ENCODE measurements around the gene EGR1. TPM values are rescaled to one million over a fixed set of nuclear protein-coding genes. Genes with fewer than 3 reads are reported as not detected.

EGR1 gene
- polyA plus RNA-seq, 1 donor from 2014 or later, result 15.6 TPM

DNA sequence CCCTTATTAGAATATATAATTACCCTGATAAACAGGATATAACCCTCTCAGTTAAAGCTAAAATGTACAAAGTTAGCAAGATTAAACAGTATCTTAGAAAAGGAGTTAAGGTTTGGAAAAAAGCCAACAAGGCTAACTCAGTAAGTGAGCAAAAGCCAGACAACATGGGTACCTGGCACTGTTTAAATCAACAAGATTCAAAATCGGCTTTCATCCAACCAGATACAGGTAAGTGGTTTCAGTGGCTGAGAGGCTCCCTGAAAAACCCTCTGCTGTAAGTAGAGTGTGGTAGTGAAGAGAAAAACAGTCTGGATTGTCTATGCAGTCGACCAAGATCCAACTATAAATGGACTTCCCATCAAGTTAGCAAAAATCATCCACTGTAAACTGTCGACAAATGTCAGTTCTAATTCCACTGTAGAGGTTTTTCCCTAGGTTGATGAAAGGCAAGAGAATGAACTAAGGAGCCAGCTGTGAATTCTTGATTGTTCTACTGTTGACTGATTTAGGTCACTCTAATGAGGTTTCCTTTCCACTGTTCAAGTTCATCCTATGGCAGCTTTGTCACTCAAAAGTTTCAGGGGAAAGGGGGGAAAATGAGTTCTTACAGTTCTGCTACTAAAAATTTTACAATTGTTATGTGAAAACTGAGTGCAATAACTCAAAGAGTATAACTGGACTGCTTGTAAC, 50.4 kb downstream of the EGR1 start:
- Histone ChIP-seq H3K27me3 (ENCODE audit: insufficient read depth, low read depth, low read length) (no peaks in the 10 kb centered on the region), H3K4me3 (ENCODE audit: low read length) (no peak overlapping the region), H3K9me3 (ENCODE audit: low read length) (no peaks in the 10 kb centered on the region), H3K9me2 (ENCODE audit: insufficient read depth, low read length) (no peaks in the 10 kb centered on the region), H3K4me2 (ENCODE audit: low read length) (no peak overlapping the region), H3K36me3 (ENCODE audit: insufficient read depth, low read length) (no peaks in the 10 kb centered on the region), H3K79me2 (replicated peaks; ENCODE audit: insufficient read depth, low read length) (no peaks in the 10 kb centered on the region), H4K20me1 (ENCODE audit: insufficient read depth) (no peaks in the 10 kb centered on the region), H3K9ac (ENCODE audit: low read length) (no peak overlapping the region), H3F3A (ENCODE audit: insufficient read depth, low read length, poor library complexity, severe bottlenecking) (no peaks in the 10 kb centered on the region), H3K27ac (ENCODE audit: low read length) (no peak overlapping the region), H2AFZ (ENCODE audit: low read depth, low read length) (no peak overlapping the region)
- TF ChIP-seq EP300 (conservative IDR thresholded peaks at IDR 0.05; ENCODE audit: poor library complexity, severe bottlenecking), result no peak
- TF ChIP-seq POLR2AphosphoS5 (IDR thresholded peaks at IDR 0.05), result no peak
- TF ChIP-seq SMC3 (conservative IDR thresholded peaks at IDR 0.05; ENCODE audit: poor library complexity), result no peak
- no peak for TF ChIP-seq TAF1 (IDR thresholded peaks at IDR 0.05; ENCODE audit: low read depth)
- TF ChIP-seq, protein P1, sequence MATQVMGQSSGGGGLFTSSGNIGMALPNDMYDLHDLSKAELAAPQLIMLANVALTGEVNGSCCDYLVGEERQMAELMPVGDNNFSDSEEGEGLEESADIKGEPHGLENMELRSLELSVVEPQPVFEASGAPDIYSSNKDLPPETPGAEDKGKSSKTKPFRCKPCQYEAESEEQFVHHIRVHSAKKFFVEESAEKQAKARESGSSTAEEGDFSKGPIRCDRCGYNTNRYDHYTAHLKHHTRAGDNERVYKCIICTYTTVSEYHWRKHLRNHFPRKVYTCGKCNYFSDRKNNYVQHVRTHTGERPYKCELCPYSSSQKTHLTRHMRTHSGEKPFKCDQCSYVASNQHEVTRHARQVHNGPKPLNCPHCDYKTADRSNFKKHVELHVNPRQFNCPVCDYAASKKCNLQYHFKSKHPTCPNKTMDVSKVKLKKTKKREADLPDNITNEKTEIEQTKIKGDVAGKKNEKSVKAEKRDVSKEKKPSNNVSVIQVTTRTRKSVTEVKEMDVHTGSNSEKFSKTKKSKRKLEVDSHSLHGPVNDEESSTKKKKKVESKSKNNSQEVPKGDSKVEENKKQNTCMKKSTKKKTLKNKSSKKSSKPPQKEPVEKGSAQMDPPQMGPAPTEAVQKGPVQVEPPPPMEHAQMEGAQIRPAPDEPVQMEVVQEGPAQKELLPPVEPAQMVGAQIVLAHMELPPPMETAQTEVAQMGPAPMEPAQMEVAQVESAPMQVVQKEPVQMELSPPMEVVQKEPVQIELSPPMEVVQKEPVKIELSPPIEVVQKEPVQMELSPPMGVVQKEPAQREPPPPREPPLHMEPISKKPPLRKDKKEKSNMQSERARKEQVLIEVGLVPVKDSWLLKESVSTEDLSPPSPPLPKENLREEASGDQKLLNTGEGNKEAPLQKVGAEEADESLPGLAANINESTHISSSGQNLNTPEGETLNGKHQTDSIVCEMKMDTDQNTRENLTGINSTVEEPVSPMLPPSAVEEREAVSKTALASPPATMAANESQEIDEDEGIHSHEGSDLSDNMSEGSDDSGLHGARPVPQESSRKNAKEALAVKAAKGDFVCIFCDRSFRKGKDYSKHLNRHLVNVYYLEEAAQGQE (IDR thresholded peaks at IDR 0.05; ENCODE audit: borderline replicate concordance), result no peak
- TF ChIP-seq, protein P2, sequence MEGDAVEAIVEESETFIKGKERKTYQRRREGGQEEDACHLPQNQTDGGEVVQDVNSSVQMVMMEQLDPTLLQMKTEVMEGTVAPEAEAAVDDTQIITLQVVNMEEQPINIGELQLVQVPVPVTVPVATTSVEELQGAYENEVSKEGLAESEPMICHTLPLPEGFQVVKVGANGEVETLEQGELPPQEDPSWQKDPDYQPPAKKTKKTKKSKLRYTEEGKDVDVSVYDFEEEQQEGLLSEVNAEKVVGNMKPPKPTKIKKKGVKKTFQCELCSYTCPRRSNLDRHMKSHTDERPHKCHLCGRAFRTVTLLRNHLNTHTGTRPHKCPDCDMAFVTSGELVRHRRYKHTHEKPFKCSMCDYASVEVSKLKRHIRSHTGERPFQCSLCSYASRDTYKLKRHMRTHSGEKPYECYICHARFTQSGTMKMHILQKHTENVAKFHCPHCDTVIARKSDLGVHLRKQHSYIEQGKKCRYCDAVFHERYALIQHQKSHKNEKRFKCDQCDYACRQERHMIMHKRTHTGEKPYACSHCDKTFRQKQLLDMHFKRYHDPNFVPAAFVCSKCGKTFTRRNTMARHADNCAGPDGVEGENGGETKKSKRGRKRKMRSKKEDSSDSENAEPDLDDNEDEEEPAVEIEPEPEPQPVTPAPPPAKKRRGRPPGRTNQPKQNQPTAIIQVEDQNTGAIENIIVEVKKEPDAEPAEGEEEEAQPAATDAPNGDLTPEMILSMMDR (IDR thresholded peaks at IDR 0.05; ENCODE audit: poor library complexity, severe bottlenecking), result no peak
- TF ChIP-seq EZH2 (IDR thresholded peaks at IDR 0.05; ENCODE audit: borderline replicate concordance, insufficient read depth, low read length, poor library complexity, severe bottlenecking), result no peak

DNA sequence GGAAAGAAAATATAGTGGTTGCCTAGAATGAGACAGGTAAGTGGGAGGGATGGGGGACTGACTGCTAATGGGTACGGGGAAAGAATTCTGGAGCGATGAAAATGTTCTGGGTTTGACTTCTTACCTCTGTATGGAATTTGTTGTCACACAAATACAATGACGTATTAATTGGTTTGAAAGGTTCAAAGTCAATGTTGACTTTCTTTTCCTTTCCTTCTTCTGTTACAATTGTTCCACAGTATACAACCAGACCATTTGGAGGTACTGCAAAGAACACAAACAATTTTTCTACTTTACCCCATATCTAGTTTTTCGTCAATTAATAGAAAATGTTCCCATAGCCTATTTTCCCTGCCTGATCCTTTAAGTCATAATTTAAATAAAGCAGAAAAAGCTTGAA, 52.2 kb downstream of the EGR1 start:
- H3K4me3 ChIP-seq (ENCODE audit: low read length), result no peak overlapping the region
- no peaks in the 10 kb centered on the region for H3K36me3 ChIP-seq (ENCODE audit: insufficient read depth, low read length)

More for the DNA sequence above, 52.2 kb downstream of the EGR1 start:
- Histone ChIP-seq H3K9ac (ENCODE audit: low read length) (no peak overlapping the region), H3K27ac (ENCODE audit: low read length) (no peak overlapping the region), H3K9me2 (ENCODE audit: insufficient read depth, low read length) (no peaks in the 10 kb centered on the region), H3K9me3 (ENCODE audit: low read length) (no peaks in the 10 kb centered on the region), H3K4me2 (ENCODE audit: low read length) (no peak overlapping the region), H2AFZ (ENCODE audit: low read depth, low read length) (no peak overlapping the region), H3F3A (ENCODE audit: insufficient read depth, low read length, poor library complexity, severe bottlenecking) (no peaks in the 10 kb centered on the region), H4K20me1 (ENCODE audit: insufficient read depth) (no peaks in the 10 kb centered on the region), H3K27me3 (ENCODE audit: insufficient read depth, low read depth, low read length) (no peaks in the 10 kb centered on the region), H3K79me2 (replicated peaks; ENCODE audit: insufficient read depth, low read length) (peaks cover 5% of the 10 kb centered on the region)
- TF ChIP-seq, protein P2 (IDR thresholded peaks at IDR 0.05; ENCODE audit: poor library complexity, severe bottlenecking), result no peak
- TF ChIP-seq TAF1 (IDR thresholded peaks at IDR 0.05; ENCODE audit: low read depth), result no peak
- no peak for TF ChIP-seq POLR2AphosphoS5 (IDR thresholded peaks at IDR 0.05)
- TF ChIP-seq, protein P1 (IDR thresholded peaks at IDR 0.05; ENCODE audit: borderline replicate concordance), result no peak
- no peak for TF ChIP-seq RAD21 (conservative IDR thresholded peaks at IDR 0.05)
- no peak for TF ChIP-seq EP300 (conservative IDR thresholded peaks at IDR 0.05; ENCODE audit: poor library complexity, severe bottlenecking)
- no peak for TF ChIP-seq SMC3 (conservative IDR thresholded peaks at IDR 0.05; ENCODE audit: poor library complexity)
- TF ChIP-seq EZH2 (IDR thresholded peaks at IDR 0.05; ENCODE audit: borderline replicate concordance, insufficient read depth, low read length, poor library complexity, severe bottlenecking), result no peak
- TF ChIP-seq MXI1 (conservative IDR thresholded peaks at IDR 0.05; ENCODE audit: poor library complexity, severe bottlenecking), result no peak

Data from neural cell (in vitro differentiated cells).